HG02642 (cell line): ENCODE measurements around the gene PACS1.

Experiments
- ATAC-seq: cut with Tn5 transposase; IDR thresholded peaks from one replicate; pipeline ENCODE4 v1.9.1; 2021; ENCODE audit warnings: mild to moderate bottlenecking; ENCODE audit not compliant: unreplicated experiment, poor library complexity

Gene PACS1

GRCh38 chr11:66280428-66280827 lies 210.4 kb downstream of the PACS1 start:
- ATAC-seq, result no peak

GRCh38 chr11:66281001-66281400 lies 210.9 kb downstream of the PACS1 start:
- ATAC-seq, result no peak

DNA sequence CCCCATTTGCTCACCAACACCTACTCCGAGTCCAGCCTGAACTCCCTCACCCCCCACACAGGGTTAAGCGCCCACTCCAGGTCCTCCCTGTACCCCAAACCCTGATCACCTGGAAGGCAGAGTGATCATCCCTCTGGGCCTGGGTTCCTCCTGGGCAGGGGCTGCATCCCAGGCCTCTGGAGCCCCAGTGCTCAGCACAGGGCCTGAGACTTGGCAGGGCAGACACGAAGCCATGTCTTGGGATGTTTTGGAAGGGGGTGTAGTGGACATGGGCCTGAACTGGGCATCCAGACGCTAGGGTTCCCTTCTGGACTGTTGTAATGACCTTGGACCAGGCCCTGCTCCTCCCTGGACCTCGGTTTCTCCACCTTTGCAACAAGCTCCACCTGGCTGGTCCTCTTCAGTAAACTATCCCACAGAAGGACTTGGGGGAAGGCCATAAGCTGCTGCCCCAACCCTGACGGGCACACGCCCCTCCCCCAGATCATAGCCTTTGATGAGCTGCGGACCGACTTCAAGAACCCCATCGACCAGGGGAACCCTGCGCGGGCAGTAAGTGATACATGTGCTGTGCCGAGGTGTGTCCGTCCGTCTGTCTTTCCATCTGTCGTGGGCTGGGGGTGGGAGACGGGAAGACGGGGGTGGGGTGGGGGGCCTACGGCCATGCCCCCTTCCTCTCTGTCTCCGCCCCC lies 211.8 kb downstream of the PACS1 start:
- ATAC-seq, result no peak

DNA sequence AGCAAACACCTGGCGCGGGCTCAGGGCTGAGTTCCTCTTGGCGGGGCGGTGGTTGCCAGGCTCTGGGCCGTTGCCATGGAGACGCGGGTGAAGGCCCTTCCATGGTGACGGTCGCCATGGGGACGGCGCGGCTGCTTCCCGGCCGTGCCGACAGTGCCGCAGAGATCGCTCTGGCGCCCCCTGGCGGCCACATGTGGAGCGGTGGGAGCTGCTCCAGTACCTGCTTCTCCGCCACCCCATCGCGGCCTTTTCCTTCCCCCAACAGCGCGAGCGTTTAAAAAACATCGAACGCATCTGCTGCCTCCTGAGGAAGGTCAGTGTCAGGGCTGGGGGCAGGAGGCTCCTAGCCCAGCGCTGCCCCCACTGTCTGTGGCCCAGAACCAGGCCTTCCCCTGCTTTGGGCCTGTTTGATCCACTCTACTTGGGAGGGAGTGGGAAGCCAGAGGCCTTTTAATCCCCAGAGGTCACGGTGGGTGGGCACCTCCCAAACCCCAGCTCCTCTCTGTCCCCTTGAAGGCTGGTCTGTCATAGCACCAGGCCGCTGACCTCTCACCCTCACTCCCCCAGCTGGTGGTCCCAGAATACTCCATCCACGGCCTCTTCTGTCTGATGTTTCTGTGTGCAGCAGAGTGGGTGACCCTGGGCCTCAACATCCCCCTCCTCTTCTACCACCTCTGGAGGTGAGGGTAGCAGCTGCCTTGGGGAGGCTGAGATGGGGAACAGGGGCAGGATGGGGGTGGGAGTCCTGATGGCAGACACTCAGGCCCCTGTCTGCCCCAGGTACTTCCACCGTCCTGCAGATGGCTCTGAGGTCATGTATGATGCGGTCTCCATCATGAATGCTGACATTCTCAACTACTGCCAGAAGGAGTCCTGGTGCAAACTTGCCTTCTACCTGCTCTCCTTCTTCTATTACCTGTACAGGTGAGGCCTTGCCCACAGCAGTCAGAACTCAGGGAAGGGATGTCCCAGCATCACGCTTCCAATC lies 212.7 kb downstream of the PACS1 start:
- ATAC-seq, result peak; percentile 75

GRCh38 chr11:66283461-66284105 lies 213.5 kb downstream of the PACS1 start:
- no peak for ATAC-seq

DNA sequence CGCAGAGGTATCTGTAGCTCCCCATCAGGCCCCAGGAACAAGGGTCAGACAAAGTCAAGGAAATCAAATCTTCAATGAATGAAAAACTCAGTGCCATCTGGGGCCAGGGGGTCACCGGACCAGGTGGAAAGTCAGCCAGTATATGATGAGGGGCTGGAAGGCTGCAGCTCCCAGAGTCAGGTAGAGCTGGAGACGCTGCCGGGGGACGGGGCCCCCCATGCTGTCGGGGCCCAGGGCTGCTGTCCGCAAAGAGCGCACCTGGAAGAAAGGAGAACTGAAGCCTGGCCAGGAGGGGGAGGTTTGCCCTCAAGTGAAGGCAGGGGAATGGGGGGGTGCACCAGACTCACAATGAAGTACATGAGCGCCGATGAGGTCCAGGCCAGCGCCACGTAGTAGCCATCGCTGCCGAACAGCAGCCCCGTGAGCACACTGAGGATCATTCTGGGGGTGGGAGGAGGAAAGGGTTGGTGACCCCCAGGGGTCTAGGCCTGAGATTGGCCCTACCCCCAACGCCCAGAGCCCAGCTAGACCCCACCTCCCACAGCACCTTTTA lies 214.5 kb downstream of the PACS1 start:
- no peak for ATAC-seq

GRCh38 chr11:66285250-66285947 lies 215.3 kb downstream of the PACS1 start:
- ATAC-seq, result no peak

DNA sequence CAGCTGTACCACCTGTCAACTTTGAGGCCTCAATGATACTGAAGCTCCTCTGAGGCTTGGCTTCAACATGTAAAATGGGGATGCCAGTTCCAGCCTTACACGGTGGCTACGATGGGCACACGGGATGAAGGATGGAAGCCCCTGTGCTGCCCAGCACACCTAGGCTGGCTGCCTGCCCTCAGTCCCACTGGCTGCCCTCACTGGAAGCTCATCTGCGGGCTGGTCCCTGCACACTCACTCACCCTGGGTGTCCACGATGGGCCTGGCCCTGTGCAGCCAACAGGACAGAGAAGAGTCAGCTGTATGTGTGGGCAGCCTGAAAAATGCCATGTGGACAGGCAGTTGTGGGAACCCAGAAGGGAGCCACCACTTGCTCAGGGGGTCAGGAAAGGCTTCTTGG lies 216.6 kb downstream of the PACS1 start:
- no peak for ATAC-seq

- ATAC-seq, result no peak
Measured at GRCh38 chr11:66287211-66287888, 217.3 kb downstream of the PACS1 start.

- no peak for ATAC-seq
Measured at GRCh38 chr11:66287889-66288670, 218.0 kb downstream of the PACS1 start.

DNA sequence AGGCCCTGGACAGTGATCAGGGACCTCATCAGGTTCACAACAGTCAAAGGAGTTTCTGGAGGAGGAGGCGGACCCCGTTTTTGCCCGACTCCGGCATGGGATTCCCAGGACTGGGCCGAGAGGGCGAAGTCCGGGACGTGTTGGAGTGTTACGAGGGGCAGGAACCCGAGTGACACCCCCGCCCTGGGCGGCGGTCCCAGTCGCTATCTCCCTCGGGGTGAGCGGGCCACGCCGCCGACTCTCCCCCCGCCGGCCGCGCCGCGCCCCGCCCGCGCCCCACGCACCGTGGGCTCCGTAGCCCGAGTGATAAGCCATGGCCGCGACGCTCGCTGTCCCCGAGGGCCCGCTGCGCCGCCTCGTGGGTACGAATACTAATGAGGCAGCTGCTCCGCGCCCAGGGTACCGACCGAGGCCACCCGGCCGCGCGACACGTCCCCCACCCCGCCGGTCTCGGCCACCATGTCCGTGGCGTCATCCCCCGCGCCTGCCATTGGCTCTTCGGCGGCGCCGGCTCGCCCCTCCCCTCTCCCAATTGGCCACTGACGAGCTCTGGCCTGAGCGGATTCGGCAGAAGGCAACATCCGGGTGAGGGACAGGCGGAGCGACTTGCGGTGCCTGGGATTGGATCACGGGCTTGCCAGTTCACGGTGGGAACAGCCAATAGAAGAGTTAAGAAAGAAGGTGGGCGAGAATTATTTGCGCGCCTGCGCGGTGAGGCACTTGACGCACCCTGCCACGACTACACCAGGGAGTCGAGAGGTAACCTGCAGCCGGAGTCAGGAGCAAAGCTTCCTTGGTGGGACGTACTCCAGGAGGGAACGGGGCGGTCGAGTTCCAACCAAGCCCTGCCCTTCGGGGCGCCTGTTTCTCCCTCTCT lies 218.8 kb downstream of the PACS1 start, which contains the start of gene YIF1A:
TSS of gene YIF1A (minus strand) at position 473 of the 877 bp plus-strand sequence. CDS start at position 315, 158 bp downstream.
- peak; percentile 89 for ATAC-seq

- ATAC-seq, result peak; percentile 43
Measured at GRCh38 chr11:66289548-66290329, 219.7 kb downstream of the PACS1 start.

GRCh38 chr11:66290330-66290621 lies 220.2 kb downstream of the PACS1 start:
- no peak for ATAC-seq

DNA sequence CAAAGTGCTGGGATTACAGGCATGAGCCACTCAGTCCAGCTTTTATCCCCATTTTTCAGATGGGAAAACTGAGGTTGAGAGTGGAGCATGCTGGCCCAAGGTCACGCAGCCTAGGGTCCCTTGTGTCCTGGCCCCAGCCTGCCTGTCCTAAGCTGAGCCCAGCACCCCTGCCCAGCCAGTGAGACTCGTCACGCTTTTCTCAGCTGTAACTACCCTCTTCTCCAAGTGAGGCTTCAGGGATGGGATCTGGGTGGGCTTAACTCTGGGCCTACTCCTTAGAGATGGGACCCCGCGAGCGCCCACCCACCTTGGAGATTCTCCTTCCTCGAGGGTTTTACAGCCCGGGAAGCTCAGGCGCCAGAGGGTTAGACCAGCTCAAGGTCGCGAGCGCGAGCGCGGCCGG lies 221.2 kb downstream of the PACS1 start:
- ATAC-seq, result no peak

- no peak for ATAC-seq
Measured at GRCh38 chr11:66291706-66292542, 221.9 kb downstream of the PACS1 start, which contains the start of gene TMEM151A. Gene TMEM151A (plus strand): TSS chr11:66291894. CDS start chr11:66292014, 120 bp downstream.
